Epithelial cell of proximal tubule (primary cell): ENCODE results near the gene GPRC5A. TPM values are rescaled to one million over a fixed set of nuclear protein-coding genes. Genes with fewer than 3 reads are reported as not detected.
A peak's percentile ranks its signal among the peaks of the same experiment; 100 is the strongest.

Experiments
- DNase-seq: peaks from one replicate; pipeline ENCODE4 v3.0.0-alpha.2; 2011; ENCODE audit warnings: low read depth
- H3K4me3 ChIP-seq: 2 replicates; pipeline ENCODE4 v1.5.1; 2011; ENCODE audit warnings: low read depth, mild to moderate bottlenecking, low read length
- total RNA-seq: library from RNA; depleted of rRNA; stranded (reverse); fragments of >200 nt; gene quantifications from 2 replicates; pipeline ENCODE4 v1.2.3, GENCODE V29; 2015
- TF ChIP-seq, protein P1 (sequence below): conservative IDR thresholded peaks from 2 replicates; pipeline ENCODE4 v1.5.1; 2012; ENCODE audit warnings: low read depth, mild to moderate bottlenecking, low read length

GPRC5A gene
- total RNA-seq, 1 donor from 2014 or later, result 84.4 TPM

DNA sequence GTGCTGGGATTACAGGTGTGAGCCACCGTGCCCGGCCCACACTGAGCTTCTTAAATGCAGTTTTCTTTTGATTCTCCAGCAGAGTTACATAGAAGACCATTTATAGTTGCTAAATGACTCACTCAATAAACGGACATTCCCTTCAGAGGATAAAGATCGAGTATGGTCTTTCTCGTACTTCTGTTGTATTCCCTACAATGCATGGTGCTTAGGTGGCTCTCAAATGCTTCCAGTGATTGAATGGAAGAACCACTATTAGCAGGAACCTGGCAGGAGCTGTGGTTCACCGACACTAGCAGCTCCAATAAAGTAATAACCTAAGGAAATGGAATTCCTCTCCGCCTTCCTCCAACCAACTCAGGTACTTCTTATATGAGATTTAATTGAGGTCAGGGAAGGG, 3.9 kb upstream of the GPRC5A start:
- no peak overlapping the region for H3K4me3 ChIP-seq
- TF ChIP-seq, protein P1, sequence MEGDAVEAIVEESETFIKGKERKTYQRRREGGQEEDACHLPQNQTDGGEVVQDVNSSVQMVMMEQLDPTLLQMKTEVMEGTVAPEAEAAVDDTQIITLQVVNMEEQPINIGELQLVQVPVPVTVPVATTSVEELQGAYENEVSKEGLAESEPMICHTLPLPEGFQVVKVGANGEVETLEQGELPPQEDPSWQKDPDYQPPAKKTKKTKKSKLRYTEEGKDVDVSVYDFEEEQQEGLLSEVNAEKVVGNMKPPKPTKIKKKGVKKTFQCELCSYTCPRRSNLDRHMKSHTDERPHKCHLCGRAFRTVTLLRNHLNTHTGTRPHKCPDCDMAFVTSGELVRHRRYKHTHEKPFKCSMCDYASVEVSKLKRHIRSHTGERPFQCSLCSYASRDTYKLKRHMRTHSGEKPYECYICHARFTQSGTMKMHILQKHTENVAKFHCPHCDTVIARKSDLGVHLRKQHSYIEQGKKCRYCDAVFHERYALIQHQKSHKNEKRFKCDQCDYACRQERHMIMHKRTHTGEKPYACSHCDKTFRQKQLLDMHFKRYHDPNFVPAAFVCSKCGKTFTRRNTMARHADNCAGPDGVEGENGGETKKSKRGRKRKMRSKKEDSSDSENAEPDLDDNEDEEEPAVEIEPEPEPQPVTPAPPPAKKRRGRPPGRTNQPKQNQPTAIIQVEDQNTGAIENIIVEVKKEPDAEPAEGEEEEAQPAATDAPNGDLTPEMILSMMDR, result no peak
- no peak for DNase-seq

DNA sequence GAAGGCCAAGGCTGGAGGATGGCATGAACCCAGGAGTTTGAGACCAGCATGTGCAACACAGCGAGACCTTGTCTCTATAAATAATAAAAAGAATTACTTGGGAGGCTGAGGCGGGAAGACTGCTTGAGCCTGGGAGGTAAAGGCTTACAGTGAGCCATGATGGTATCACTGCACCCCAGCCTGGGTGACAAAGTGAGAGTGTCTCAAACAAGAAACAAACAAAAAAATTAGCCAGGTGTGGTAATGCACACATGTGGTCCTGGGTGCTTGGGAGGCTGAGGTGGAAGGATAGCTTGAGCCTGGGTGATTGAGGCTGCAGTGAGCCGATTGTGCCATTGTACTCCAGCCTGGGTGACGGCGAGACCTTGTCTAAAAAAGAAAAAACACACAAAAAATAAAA, 1.7 kb upstream of the GPRC5A start:
- TF ChIP-seq, protein P1, result no peak
- DNase-seq, result no peak
- H3K4me3 ChIP-seq, result no peak overlapping the region

DNA sequence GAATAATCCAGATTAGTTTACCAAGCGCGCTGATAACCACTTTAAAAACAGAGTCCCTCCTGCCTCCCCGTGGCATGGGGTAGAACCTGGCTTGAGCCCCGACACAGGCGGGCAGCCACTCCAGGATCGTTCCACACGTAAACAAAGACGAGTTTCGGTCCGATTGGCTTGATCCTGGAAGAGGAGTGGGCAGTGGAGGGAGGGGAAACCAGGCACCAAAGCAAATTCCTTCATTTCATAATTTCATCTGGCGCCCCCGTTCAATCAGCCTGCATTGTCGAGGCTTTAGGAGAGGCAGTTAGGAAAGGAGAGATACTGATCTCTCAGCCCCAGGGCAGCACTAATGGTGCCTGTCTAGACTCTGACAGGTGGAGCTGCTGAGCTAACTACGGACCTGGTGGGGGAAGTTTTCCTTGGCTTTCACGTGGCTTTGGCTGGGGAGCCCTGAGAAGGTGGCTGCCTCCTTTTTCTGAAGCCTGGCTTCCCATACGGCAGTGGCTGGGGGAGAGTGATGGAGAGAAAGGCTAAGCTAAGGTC, 751 bp upstream of the GPRC5A start:
- DNase-seq, result no peak
- H3K4me3 ChIP-seq, result peak overlapping the region; percentile 61
- TF ChIP-seq, protein P1, result peak; percentile 37

DNA sequence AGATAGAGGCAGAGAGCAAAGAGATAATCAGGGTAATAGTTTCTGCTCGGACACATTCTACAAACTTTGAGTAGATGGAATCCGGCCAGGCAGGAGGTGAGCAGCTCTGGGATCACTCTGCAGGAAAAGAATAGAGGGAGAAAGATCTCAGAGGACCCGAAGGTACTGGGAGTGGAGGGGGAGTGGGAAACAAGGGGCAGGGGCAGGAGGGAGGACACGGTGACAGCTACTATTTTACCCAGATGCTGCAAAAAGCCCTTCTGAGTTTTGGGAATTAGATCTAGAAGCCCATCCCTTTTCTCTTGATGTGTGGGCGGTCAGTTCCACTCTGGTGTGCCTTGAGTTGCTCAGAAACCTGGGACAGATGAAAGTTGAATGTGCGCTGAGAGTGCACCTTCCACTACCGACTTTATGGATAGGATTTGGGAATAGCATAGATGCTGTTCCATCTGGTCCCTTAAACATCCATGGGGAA, 556 bp downstream of the GPRC5A start:
- H3K4me3 ChIP-seq, result peak overlapping the region; percentile 61
- DNase-seq, result no peak
- TF ChIP-seq, protein P1, result no peak

DNA sequence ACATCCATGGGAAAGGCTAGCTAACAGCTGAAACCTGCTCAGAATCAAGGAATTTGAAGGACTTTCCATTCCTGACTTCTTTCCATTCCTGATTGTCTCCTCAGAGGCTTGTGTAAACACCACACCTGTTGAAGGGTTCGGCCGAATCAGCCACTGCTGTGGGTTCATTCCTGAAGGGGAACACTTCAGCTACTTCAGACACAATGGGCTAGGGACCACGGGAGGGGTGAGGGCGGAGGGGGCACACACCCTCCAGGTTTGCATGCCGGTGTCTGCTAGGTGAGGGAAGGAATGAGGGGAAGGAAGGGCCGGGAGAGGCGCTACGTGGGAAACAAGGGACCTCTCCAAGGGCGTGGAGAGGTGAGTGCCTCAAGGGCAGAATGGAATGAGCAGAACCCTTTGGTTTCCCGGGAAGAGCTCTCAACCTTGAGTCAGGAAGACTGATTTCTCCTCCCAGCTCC, 1.3 kb downstream of the GPRC5A start:
- TF ChIP-seq, protein P1, result no peak
- DNase-seq, result no peak

DNA sequence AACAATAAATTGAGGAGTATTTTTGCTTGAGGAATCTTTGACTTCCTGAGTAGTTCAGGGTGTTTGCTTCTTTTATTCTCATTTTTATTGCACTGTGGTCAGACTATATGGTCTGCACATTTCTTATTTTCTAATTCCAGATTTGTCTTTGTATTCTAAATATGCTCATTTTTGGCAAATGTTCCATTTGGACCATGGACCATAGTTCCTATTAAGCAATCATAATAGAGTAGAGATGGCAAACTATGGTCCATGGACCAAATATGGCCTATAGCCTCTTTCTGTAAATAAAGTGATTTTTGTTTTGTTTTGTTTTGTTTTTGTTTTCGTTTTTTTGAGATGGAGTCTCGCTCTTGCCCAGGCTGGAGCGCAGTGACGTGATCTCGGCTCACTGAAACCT, 2.1 kb downstream of the GPRC5A start:
- H3K4me3 ChIP-seq, result peak overlapping the region; percentile 61
- no peak for DNase-seq
- TF ChIP-seq, protein P1, result no peak

More for the DNA sequence above, 1.3 kb downstream of the GPRC5A start:
- peak overlapping the region; percentile 61 for H3K4me3 ChIP-seq

DNA sequence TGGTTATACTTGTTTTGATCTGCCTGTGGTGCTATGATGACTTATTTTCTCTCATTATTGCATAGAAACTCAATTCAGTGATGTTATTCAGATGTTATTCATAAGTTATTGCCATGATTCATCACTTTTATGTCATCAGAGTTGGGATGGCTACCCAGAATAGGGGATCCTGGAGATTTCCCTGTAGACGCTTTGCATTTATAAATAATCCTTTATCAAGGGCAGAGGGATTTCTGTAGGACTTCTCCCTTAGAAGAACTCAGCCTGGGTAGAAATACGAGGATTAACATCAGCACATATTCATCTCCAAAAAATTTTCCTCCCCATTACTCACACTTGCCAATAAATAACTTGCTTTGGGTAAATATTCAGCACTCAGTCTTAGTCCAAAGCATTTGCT, 4.9 kb downstream of the GPRC5A start:
- TF ChIP-seq, protein P1, result no peak
- no peak overlapping the region for H3K4me3 ChIP-seq
- no peak for DNase-seq
